HG02588 (cell line): ENCODE results near the gene ZNF701.
"Not testable (repeated sequence)": the region's sequence is repeated elsewhere in the genome, so short reads cannot be mapped to it uniquely, and the experiment has no call there.

ENCODE experiments used
- ATAC-seq: cut with Tn5 transposase; IDR thresholded peaks from one replicate; pipeline ENCODE4 v1.9.1; 2021; ENCODE audit warnings: mild to moderate bottlenecking, moderate library complexity; ENCODE audit not compliant: unreplicated experiment

ZNF701 gene

GRCh38 chr19:52566121-52566520 is 4.0 kb upstream of the ZNF701 start:
- no peak for ATAC-seq

- no peak for ATAC-seq
Measured at GRCh38 chr19:52566588-52566987, 3.5 kb upstream of the ZNF701 start.

- ATAC-seq: no peak
Measured at GRCh38 chr19:52567921-52568320, 2.2 kb upstream of the ZNF701 start.

- not testable (repeated sequence) for ATAC-seq
Measured at GRCh38 chr19:52569638-52569999, 468 bp upstream of the ZNF701 start.

DNA sequence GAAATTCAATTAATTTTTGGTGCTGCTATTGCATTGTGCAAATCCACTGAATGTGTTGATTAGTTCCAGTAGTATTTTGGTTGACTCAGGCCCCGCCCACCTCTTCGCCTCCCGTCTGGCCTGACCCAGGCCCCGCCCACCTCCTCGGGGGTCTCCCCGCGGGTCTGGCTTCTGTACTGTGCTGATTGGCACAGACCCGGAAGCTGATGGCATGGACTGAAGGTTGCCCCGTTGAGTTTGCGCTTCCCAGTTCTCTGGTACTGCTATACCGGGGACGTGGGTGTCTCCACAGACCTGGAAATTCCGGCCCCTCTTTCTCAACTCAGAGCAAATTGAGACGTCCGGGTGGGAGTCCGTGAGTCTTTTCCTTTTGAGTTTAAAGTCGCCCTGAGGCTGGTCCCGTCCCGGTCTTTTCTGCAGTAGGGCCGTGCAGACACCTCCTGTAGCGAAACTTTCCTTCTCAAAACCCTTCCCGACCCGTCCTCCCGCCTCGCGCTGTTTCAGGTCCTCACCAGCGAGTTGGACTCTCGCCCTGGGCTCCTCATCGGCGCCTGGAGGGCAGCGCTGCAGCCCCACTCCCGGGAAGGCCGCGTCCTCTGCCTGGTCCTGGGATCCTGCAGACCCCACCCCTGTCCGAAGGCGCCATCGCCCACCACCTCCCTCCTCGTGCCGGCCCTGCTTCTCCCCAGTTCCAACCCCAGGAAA is 14.8 kb downstream of the ZNF701 start:
- no peak for ATAC-seq

DNA sequence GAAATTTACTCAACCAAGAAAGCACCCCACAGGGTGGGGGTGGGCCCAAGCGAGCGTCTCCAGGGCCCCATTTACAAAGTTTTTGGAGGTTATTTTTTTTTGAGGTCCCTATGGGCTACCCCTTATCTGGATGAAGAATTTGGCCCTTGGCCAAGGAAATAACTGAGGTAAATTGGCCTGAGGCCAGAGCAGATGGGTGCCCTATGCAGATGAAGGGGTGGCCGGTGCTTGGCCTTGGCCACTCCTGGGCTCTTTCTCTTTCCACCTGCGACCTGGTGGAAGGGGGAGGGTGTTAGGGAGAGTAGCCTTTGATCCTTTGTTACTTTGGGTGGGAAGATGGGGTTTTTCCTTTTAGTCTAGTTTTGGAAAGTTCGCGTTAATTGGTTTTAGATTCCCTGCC is 15.5 kb downstream of the ZNF701 start:
- ATAC-seq: no peak

DNA sequence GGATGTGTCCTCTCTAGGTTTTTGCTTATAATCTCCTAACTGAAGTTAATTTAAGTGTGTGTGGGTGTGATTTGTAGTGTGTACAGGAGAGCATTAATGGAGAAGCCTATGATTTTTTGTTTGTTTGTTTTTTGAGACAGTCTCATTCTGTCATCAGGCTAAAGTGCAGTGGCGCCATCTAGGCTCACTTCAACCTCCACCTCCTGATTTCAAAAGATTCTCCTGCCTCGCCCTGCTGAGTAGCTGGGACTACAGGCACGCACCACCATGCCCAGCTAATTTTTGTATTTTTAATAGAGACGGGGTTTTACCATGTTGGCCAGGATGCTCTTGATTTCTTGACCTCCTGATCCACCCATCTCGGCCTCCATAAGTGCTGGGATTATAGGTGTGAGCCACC is 20.6 kb downstream of the ZNF701 start:
- ATAC-seq: no peak

GRCh38 chr19:52592301-52592700 is 22.2 kb downstream of the ZNF701 start:
- no peak for ATAC-seq

GRCh38 chr19:52593441-52593840 is 23.4 kb downstream of the ZNF701 start:
- ATAC-seq: not testable (repeated sequence)

DNA sequence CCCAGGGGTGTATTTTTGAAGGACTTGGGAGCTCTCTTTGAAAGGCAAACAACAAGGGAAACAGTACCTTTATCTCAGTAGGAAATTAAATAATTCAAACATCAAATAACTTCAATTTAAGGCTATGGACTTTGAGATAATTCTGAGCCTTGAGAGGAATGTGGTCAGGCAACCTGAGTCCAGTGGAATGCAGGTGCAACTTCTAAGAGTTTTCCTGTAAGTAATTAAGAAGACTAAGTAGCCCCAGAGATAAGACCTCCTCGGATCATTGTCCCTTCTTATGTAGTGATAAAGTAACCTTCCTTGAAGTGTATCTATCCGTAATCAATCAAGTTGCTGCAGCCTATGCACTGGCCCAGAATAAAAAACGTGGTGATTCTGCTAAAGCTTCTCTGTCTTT is 29.2 kb downstream of the ZNF701 start:
- ATAC-seq: no peak

DNA sequence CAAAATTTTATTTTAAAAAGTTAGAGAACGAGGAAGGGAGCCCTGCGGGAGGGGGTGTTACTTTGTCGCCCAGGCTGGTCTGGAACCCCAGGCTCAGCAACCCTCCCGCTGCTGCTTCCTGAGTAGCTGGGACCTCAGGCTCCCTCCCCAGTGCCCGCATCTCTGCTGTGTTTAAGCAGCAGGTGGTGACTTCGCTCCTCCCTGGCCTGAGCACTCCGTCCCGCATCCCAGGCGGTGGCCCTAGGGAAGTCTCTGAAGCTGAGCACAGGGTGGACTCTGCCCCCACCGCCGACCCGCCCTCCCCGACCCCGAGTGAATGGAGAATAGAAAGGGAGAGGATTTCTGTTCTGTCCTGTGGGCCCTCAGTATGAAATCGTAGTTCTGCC is 30.5 kb downstream of the ZNF701 start:
- ATAC-seq: peak; percentile 26

DNA sequence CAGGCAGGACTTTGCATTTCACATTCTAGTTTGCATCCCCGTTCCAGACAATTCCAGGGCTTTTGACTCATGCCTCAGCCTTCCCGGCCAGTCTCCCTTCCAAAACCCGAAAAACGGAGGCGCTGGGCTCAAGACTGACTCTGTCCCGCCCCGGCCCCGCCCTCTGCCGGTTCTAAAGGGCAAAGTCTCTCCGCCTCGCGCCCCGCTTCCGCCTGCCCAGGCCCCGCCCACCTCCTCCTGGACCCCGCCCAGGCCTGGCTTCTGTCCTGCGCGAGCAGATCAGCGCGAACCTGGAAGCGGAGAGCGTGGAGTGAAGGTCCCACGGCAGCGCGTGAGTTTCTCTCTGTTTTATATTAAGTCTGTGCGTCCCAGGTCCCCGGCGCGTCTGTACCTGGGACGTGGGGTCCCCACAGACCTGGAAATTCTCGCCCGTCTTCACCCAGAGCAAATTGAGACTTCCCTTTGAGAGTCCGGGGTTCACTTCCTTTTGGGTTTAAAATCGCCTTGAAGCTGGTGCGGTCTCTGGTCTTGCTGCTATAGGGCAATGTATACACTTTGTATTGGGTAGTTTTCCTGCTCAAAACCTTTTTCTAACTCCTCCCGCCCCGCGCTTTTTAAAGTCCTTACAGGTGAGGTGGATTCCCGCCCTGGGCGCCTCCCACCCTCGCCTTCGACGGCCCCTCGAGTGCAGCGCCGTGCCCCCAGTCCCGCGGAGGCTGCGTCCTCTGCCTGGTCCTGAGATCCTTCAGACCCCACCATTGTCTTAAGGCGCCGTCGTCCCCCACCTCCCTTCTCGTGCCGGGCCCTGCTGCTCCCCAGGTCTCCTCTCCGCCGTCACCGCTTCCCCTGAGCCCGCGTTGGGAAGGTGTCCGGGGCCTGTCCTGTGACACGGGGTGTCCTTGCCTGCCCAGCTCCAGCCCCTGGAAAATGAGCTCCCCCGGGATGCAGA is 31.2 kb downstream of the ZNF701 start:
- peak; percentile 91 for ATAC-seq

DNA sequence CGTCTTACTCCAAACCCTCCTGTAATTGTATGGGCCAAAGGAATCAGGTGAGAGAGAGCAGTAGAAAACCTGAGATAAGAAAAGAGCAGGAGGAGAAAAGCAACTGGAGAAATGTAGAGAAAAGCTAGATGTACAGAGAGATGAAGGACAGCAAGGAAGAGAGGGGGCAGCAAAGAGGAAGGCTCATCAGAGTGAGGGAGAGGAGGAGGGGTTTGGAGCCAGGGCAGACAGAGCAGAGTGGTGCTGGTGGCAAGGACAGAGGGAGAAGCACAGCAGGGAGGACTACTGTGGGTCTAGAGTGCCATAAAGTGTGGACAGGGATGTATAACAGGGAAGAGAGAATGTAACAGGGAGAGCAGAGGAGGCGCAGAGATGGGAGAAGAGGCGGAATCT is 31.9 kb downstream of the ZNF701 start:
- not testable (repeated sequence) for ATAC-seq

GRCh38 chr19:52602941-52603340 is 32.9 kb downstream of the ZNF701 start:
- ATAC-seq: no peak

GRCh38 chr19:52603558-52604207 is 33.6 kb downstream of the ZNF701 start:
- no peak for ATAC-seq

DNA sequence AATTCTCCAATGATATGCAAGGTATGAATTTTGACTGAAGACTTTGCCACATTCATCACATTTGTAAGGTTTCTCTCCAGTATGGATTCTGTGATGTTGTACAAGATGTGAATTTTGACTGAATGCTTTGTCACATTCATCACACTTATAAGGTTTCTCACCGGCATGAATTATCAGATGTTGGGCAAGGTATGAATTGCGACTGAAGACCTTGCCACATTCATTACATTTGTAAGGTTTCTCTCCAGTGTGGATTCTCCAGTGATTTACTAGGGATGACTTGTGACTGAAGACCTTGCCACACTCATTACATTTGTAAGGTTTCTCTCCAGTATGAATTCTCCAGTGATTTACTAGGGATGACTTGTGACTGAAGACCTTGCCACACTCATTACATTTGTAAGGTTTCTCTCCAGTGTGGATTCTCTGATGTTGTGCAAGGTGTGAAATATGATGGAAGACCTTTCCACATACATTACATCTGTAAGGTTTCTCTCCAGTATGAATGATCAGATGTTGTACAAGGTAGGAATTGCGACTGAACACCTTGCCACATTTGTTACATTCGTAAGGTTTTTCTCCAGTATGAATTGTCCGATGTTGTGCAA is 43.3 kb downstream of the ZNF701 start:
- no peak for ATAC-seq

DNA sequence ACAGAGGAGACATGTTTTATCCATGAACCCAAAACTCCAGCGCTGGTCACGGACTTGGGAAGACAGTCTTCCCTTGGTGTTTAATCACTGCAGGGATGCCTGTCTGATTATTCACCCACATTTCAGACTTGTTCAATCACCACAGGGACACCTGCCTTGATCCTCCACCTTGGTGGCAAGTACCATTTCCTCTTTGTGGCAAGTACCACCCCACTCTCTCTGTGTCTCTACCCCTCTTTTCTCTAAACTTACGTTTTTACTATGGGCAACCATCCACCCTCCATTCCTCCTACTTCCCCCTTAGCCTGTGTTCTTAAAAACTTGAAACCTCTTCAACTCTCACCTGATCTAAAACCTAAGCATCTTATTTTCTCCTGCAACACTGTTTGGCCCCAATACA is 51.3 kb downstream of the ZNF701 start:
- no peak for ATAC-seq

GRCh38 chr19:52622261-52622660 is 52.2 kb downstream of the ZNF701 start:
- ATAC-seq: no peak

DNA sequence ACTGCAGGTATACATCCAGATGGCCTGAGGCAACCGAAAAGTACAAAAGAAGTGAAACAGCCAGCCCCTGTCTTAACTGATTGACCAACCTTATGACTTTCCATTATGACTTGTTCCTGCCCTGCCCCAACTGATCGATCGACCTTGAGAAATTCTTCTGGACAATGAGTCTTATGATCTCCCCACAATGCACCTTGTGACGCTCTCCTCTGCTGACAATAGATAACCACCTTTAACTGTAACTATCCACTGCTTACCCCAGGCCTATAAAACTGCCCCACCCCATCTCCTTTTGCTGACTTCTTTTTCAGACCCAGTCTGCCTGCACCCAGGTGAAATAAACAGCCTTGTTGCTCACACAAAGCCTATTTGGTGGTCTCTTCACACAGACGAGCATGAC is 56.8 kb downstream of the ZNF701 start:
- no peak for ATAC-seq

DNA sequence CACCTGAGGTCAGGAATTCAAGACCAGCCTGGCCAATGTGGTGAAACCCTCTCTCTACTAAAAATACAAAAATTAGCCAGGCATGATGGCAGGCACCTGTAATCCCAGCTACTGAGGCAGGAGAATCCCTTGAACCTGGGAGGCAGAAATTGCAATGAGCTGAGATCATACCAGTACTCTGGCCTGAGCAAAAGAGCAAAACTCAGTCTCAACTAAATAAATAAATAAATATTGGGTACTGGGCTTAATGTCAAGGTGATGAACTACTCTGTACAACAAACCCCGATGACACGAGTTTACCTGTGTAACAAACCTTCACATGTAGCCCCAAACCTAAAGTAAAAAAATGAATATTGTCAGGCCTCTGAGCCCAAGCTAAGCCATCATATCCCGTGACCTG is 57.4 kb downstream of the ZNF701 start:
- ATAC-seq: not testable (repeated sequence)
